ENCODE measurements around the gene FYN. TPM values are rescaled to one million over a fixed set of nuclear protein-coding genes. Genes with fewer than 3 reads are reported as not detected.

The FYN gene
- total RNA-seq, 1 experiment from 2014 or later = 34.3 TPM

DNA sequence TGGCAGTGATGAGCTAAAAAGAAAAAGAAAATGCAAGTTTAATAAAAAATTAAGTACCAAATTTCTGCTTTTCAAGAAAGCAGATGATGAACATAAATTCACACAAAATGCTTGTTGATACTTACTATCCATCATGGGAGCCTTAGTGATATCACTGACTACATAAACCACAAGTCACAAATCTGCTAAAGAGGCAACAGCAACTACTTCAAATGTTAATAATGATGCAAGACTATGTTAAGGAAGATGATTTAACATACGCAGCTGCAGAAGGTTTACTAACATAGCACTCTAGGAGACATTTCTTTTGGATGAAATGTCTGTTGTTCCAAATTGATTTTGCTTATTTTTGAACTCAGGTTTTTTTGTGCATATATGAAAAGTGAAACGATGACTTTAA is 18.6 kb downstream of the FYN start:
- intact Hi-C loops (cut with micrococcal nuclease; ENCODE audit: unreplicated experiment) = no loop called here
- peaks cover 10% of the 10 kb centered on the region for H3K4me1 ChIP-seq (ENCODE audit: insufficient read depth, low read length, poor library complexity, severe bottlenecking)
- TF ChIP-seq, protein P1, sequence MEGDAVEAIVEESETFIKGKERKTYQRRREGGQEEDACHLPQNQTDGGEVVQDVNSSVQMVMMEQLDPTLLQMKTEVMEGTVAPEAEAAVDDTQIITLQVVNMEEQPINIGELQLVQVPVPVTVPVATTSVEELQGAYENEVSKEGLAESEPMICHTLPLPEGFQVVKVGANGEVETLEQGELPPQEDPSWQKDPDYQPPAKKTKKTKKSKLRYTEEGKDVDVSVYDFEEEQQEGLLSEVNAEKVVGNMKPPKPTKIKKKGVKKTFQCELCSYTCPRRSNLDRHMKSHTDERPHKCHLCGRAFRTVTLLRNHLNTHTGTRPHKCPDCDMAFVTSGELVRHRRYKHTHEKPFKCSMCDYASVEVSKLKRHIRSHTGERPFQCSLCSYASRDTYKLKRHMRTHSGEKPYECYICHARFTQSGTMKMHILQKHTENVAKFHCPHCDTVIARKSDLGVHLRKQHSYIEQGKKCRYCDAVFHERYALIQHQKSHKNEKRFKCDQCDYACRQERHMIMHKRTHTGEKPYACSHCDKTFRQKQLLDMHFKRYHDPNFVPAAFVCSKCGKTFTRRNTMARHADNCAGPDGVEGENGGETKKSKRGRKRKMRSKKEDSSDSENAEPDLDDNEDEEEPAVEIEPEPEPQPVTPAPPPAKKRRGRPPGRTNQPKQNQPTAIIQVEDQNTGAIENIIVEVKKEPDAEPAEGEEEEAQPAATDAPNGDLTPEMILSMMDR (conservative IDR thresholded peaks at IDR 0.05; ENCODE audit: low read depth, low read length) = no peak
- no peak for TF ChIP-seq EZH2 (IDR thresholded peaks at IDR 0.05; ENCODE audit: borderline replicate concordance, low read depth, low read length, poor library complexity, severe bottlenecking)
- H3K27me3 ChIP-seq (replicated peaks; ENCODE audit: insufficient read depth, low read depth, low read length, poor library complexity) = no peaks in the 10 kb centered on the region
- DNase-seq (ENCODE audit: low spot score) = no peak
- POLR2A ChIA-PET (ENCODE audit: low non-redundant PET) = no interaction called here
- H3K27ac ChIP-seq (ENCODE audit: low read depth, low read length, poor library complexity, severe bottlenecking) = no peak overlapping the region
- CTCF ChIA-PET = no interaction called here
- H3K9me3 ChIP-seq (ENCODE audit: low read depth, low read length, poor library complexity, severe bottlenecking) = no peaks in the 10 kb centered on the region
- no TSS peak for BruUV-seq (replicated peaks)
- H3K36me3 ChIP-seq (ENCODE audit: insufficient read depth, low read length, poor library complexity, severe bottlenecking) = no peaks in the 10 kb centered on the region
- no peak overlapping the region for H3K4me3 ChIP-seq (ENCODE audit: low read depth, low read length, poor library complexity, severe bottlenecking)

GRCh38 chr6:111852725-111853124 is 20.5 kb downstream of the FYN start:
- H3K4me1 ChIP-seq (ENCODE audit: insufficient read depth, low read length, poor library complexity, severe bottlenecking) = peaks cover 10% of the 10 kb centered on the region
- H3K36me3 ChIP-seq (ENCODE audit: insufficient read depth, low read length, poor library complexity, severe bottlenecking) = no peaks in the 10 kb centered on the region
- no peak for TF ChIP-seq EZH2 (IDR thresholded peaks at IDR 0.05; ENCODE audit: borderline replicate concordance, low read depth, low read length, poor library complexity, severe bottlenecking)
- TF ChIP-seq, protein P1 (conservative IDR thresholded peaks at IDR 0.05; ENCODE audit: low read depth, low read length) = no peak
- ChIA-PET CTCF (no interaction called here), POLR2A (ENCODE audit: low non-redundant PET) (no interaction called here)
- H3K4me3 ChIP-seq (ENCODE audit: low read depth, low read length, poor library complexity, severe bottlenecking) = no peak overlapping the region
- H3K27me3 ChIP-seq (replicated peaks; ENCODE audit: insufficient read depth, low read depth, low read length, poor library complexity) = no peaks in the 10 kb centered on the region
- no TSS peak for BruUV-seq (replicated peaks)
- H3K27ac ChIP-seq (ENCODE audit: low read depth, low read length, poor library complexity, severe bottlenecking) = no peak overlapping the region
- no peaks in the 10 kb centered on the region for H3K9me3 ChIP-seq (ENCODE audit: low read depth, low read length, poor library complexity, severe bottlenecking)
- DNase-seq (ENCODE audit: low spot score) = peak; percentile 18
- intact Hi-C loops (cut with micrococcal nuclease; ENCODE audit: unreplicated experiment) = no loop called here

DNA sequence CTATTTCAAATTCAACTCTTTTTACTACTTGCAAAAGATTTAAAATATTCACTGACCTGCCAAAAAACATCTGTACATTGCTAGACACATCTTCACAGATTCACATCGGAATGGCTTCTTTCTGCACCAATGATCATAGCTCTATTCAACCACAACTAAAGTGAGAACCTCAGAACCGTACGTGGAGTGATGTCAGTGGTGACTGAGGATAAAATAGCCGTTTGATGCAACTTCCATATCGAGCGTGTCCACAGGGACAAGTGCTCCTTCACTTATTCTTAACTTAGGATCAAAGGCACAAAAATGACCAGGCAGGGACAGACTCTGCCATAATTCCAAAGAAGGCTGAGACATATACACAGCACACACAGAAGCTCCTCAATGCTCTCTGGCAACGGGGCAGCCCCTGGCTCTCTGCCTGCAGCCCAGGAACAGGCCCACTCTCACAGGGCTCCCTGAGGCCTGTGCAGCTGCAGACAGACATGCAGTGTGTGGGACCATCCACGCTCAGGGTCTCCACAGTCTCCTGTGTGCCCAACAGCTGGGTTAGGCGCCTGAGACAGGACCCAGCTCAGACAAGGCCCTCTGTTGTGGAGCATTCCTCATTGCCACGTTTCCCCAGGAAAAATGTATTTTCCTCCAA is 22.8 kb downstream of the FYN start:
- no peak for DNase-seq (ENCODE audit: low spot score)
- no peak overlapping the region for H3K4me3 ChIP-seq (ENCODE audit: low read depth, low read length, poor library complexity, severe bottlenecking)
- no TSS peak for BruUV-seq (replicated peaks)
- ChIA-PET CTCF (no interaction called here), POLR2A (ENCODE audit: low non-redundant PET) (no interaction called here)
- no peaks in the 10 kb centered on the region for H3K9me3 ChIP-seq (ENCODE audit: low read depth, low read length, poor library complexity, severe bottlenecking)
- TF ChIP-seq EZH2 (IDR thresholded peaks at IDR 0.05; ENCODE audit: borderline replicate concordance, low read depth, low read length, poor library complexity, severe bottlenecking) = no peak
- TF ChIP-seq, protein P1 (conservative IDR thresholded peaks at IDR 0.05; ENCODE audit: low read depth, low read length) = no peak
- no peak overlapping the region for H3K27ac ChIP-seq (ENCODE audit: low read depth, low read length, poor library complexity, severe bottlenecking)
- intact Hi-C loops (cut with micrococcal nuclease; ENCODE audit: unreplicated experiment) = no loop called here
- no peaks in the 10 kb centered on the region for H3K27me3 ChIP-seq (replicated peaks; ENCODE audit: insufficient read depth, low read depth, low read length, poor library complexity)
- peaks cover 10% of the 10 kb centered on the region for H3K4me1 ChIP-seq (ENCODE audit: insufficient read depth, low read length, poor library complexity, severe bottlenecking)
- no peaks in the 10 kb centered on the region for H3K36me3 ChIP-seq (ENCODE audit: insufficient read depth, low read length, poor library complexity, severe bottlenecking)
